Right renal cortex interstitium (tissue), 3 donors: ENCODE data around the gene R3HDML. TPM values are rescaled to one million over a fixed set of nuclear protein-coding genes. Genes with fewer than 3 reads are reported as not detected.

Source experiments
- DNase-seq, 3 donors: peaks; one replicate each; pipeline ENCODE4 v3.0.0-alpha.2; 2013; ENCODE audit warnings: low read depth in 3 of 3, low spot score in 2 of 3
- polyA plus RNA-seq, 3 donors: library from polyadenylated mRNA; unstranded; fragments of 120-200 nt; gene quantifications; one replicate each; pipeline ENCODE4 v1.2.1, GENCODE V29; 2013; ENCODE audit not compliant: insufficient read length in 3 of 3

R3HDML gene
- polyA plus RNA-seq, 3 donors = 0.10 to 0.14 (median 0.12) TPM

GRCh38 chr20:44398335-44398734 is 61.5 kb downstream of the R3HDML start:
- no peak for DNase-seq

DNA sequence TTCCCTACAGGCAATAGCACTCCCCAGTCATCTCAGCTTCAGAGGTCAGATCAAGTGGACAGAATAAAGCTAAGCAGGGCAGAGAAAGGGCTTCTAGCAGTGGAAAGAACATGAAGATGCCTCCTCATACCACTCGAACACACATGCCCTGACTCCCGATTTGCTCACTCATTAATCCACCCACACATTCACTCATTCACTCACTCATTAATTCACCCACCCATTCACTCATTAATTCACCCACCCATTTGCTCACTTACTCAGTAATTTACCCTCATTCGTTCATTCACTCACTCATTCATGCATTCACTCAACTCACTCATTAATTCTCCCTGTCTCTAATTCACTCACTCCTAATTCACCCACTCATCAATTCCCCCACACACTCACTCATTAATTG is 62.6 kb downstream of the R3HDML start:
- no peak for DNase-seq

GRCh38 chr20:44400671-44400969 is 63.8 kb downstream of the R3HDML start:
- no peak for DNase-seq

Other genes starting within 250 kb of the R3HDML start
- 1 to 10 TPM; 1.2 to 1.4 (median 1.4) TPM for gene JPH2, start 149.9 kb upstream of the R3HDML start, polyA plus RNA-seq
- 10 to 100 TPM; 54.4 to 58.1 (median 55.2) TPM for gene OSER1, start 126.3 kb upstream of the R3HDML start, polyA plus RNA-seq
- gene GDAP1L1, start 89.7 kb upstream of the R3HDML start, polyA plus RNA-seq = under 1 TPM; 0.11 to 0.46 (median 0.21) TPM
- gene FITM2, start 25.8 kb upstream of the R3HDML start, polyA plus RNA-seq = 1 to 10 TPM; 8.2 to 9.2 (median 8.2) TPM
- 10 to 100 TPM; 36.8 to 50.6 (median 46.1) TPM for gene HNF4A, start 18.7 kb downstream of the R3HDML start, polyA plus RNA-seq
- 10 to 100 TPM; 10.9 to 13.1 (median 11.6) TPM for gene TTPAL, start 138.8 kb downstream of the R3HDML start, polyA plus RNA-seq
- gene SERINC3, start 185.0 kb downstream of the R3HDML start, polyA plus RNA-seq = 10 to 100 TPM; 73.7 to 76.0 (median 75.4) TPM
- gene PKIG, start 245.5 kb downstream of the R3HDML start, polyA plus RNA-seq = 10 to 100 TPM; 57.8 to 60.6 (median 60.1) TPM